Caco-2 (cell line): ENCODE data around the gene DPF3. TPM values are rescaled to one million over a fixed set of nuclear protein-coding genes. Genes with fewer than 3 reads are reported as not detected.

Experiments
- BruUV-seq: library from RNA; stranded (reverse); fragments of 400-500 nt; replicated peaks from 2 replicates; lab custom pipeline; 2021; lab: Mats Ljungman, UMichigan
- CTCF ChIA-PET: fragments of 300-600 bp; sonication (Branson Sonifier 250); formaldehyde crosslinking; loops from one replicate; lab custom pipeline; 2022; ENCODE audit warnings: antibody characterized with exemption; lab: Charles Lee
- POLR2A ChIA-PET: fragments of 300-600 bp; sonication (Branson Sonifier 250); formaldehyde crosslinking; loops from one replicate; lab custom pipeline; 2022; ENCODE audit warnings: antibody characterized with exemption; lab: Charles Lee
- DNase-seq, 2 experiments: peaks; one replicate each; pipeline versions ENCODE4 v3.0.0 to v3.0.0-alpha.2; 2020 to 2022
- H3K27me3 ChIP-seq: replicated peaks from 2 replicates; pipeline ENCODE4 v1.6.0; 2011; ENCODE audit warnings: low read length; ENCODE audit not compliant: control insufficient read depth, insufficient read depth
- H3K36me3 ChIP-seq: 2 replicates; pipeline ENCODE4 v1.5.1; 2011; ENCODE audit warnings: low read length; ENCODE audit not compliant: control insufficient read depth, insufficient read depth
- H3K4me1 ChIP-seq: fragments of 250-450 bp; sonication (Bioruptor Pico); 2 replicates; pipeline ENCODE4 v1.5.1; 2020; ENCODE audit warnings: mild to moderate bottlenecking
- H3K4me3 ChIP-seq: 2 replicates; pipeline ENCODE4 v1.5.1; 2011; ENCODE audit warnings: low read depth, mild to moderate bottlenecking, control low read depth, low read length
- H3K9me3 ChIP-seq: fragments of 250-450 bp; sonication (Bioruptor Pico); 2 replicates; pipeline ENCODE4 v1.5.1; 2020; ENCODE audit warnings: mild to moderate bottlenecking, moderate library complexity
- H3K27ac Mint-ChIP-seq: one replicate; pipeline ENCODE4 v1.8.0; 2022; ENCODE audit warnings: mixed read lengths; ENCODE audit not compliant: unreplicated experiment
- H3K27me3 Mint-ChIP-seq: one replicate; pipeline ENCODE4 v1.8.0; 2022; ENCODE audit warnings: mixed read lengths; ENCODE audit not compliant: insufficient read depth, unreplicated experiment
- H3K36me3 Mint-ChIP-seq: one replicate; pipeline ENCODE4 v1.8.0; 2022; ENCODE audit warnings: mild to moderate bottlenecking, mixed read lengths; ENCODE audit not compliant: insufficient read depth, unreplicated experiment
- H3K4me1 Mint-ChIP-seq: one replicate; pipeline ENCODE4 v1.8.0; 2022; ENCODE audit warnings: low read depth, mixed read lengths; ENCODE audit not compliant: unreplicated experiment
- H3K4me3 Mint-ChIP-seq: one replicate; pipeline ENCODE4 v1.8.0; 2022; ENCODE audit warnings: mild to moderate bottlenecking, moderate library complexity, mixed read lengths; ENCODE audit not compliant: unreplicated experiment
- H3K9me3 Mint-ChIP-seq: one replicate; pipeline ENCODE4 v1.8.0; 2022; ENCODE audit warnings: mixed read lengths; ENCODE audit not compliant: unreplicated experiment
- intact Hi-C: fragments of 100-400 bp; cut with micrococcal nuclease; formaldehyde crosslinking; loops from one replicate; pipeline ENCODE4 v1.10.0; 2022; ENCODE audit not compliant: unreplicated experiment
- total RNA-seq: library from RNA; stranded (reverse); gene quantifications from 2 replicates; pipeline ENCODE4 v1.2.3, GENCODE V29; 2022
- TF ChIP-seq, protein P1 (sequence below), 2 experiments: fragments of 200-600 bp in 1 of 2; IDR thresholded peaks; 1 replicate in 1 of 2; 2 replicates in 1 of 2; pipeline versions ENCODE4 v1.5.1 to v1.8.0; 2011 to 2022; ENCODE audit warnings: antibody characterized with exemption in 1 of 2, control low read depth in 1 of 2, inconsistent platforms in 1 of 2, low read depth in 1 of 2, low read length in 1 of 2, mild to moderate bottlenecking in 1 of 2, moderate library complexity in 1 of 2; ENCODE audit not compliant: insufficient read depth in 1 of 2, severe bottlenecking in 1 of 2, unreplicated experiment in 1 of 2

Gene DPF3
- total RNA-seq, 1 experiment from 2014 or later = not detected

DNA sequence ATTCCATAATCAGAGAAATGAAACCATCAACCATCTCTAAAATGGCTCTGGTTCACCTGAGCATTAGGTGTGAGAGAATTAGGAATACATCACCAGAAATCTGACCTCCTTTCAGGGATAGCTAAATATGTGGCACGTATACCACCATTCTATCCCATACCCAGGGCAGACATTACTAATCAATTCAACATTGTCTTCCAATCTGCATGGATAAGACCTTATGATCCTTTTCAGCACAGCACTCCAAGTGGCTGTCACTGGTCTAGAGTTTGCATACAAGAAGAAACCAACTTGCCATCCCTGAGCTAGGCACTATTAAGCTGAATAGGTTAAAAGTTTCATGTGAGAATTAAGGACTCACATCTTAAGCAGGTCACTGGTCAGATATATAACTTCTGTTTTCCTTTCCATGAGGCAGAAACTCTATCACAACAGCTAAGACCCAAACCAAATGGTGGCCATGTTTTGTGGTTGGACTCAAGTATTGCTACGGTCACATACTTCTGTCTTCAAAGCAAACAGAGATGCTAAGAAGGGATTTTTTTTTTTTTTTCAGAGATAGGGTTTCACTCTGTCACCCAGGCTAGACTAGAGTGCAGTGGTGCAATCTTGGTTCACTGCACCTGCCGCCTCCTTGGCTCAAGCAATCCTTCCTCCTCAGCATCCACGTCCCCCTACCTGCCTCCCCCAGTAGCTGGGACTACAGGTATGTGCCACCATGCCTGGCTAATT, 249.0 kb downstream of the DPF3 start:
- intact Hi-C loops = no loop called here
- Histone ChIP-seq H3K27me3 (no peaks in the 10 kb centered on the region), H3K4me3 (no peak overlapping the region), H3K9me3 (no peaks in the 10 kb centered on the region), H3K36me3 (no peaks in the 10 kb centered on the region), H3K4me1 (no peaks in the 10 kb centered on the region)
- Mint-ChIP-seq H3K9me3 (no peaks in the 10 kb centered on the region), H3K27ac (no peak overlapping the region), H3K4me1 (no peaks in the 10 kb centered on the region), H3K4me3 (no peak overlapping the region), H3K27me3 (peaks cover 10% of the 10 kb centered on the region), H3K36me3 (no peaks in the 10 kb centered on the region)
- no peak for DNase-seq
- POLR2A ChIA-PET = no interaction called here
- CTCF ChIA-PET = no interaction called here
- TF ChIP-seq, protein P1, sequence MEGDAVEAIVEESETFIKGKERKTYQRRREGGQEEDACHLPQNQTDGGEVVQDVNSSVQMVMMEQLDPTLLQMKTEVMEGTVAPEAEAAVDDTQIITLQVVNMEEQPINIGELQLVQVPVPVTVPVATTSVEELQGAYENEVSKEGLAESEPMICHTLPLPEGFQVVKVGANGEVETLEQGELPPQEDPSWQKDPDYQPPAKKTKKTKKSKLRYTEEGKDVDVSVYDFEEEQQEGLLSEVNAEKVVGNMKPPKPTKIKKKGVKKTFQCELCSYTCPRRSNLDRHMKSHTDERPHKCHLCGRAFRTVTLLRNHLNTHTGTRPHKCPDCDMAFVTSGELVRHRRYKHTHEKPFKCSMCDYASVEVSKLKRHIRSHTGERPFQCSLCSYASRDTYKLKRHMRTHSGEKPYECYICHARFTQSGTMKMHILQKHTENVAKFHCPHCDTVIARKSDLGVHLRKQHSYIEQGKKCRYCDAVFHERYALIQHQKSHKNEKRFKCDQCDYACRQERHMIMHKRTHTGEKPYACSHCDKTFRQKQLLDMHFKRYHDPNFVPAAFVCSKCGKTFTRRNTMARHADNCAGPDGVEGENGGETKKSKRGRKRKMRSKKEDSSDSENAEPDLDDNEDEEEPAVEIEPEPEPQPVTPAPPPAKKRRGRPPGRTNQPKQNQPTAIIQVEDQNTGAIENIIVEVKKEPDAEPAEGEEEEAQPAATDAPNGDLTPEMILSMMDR (IDR thresholded peaks at IDR 0.05; ENCODE audit: insufficient read depth in 1 of 2, low read depth in 1 of 2, low read length in 1 of 2, severe bottlenecking in 1 of 2, unreplicated experiment in 1 of 2) = no peak
- BruUV-seq = no TSS peak

DNA sequence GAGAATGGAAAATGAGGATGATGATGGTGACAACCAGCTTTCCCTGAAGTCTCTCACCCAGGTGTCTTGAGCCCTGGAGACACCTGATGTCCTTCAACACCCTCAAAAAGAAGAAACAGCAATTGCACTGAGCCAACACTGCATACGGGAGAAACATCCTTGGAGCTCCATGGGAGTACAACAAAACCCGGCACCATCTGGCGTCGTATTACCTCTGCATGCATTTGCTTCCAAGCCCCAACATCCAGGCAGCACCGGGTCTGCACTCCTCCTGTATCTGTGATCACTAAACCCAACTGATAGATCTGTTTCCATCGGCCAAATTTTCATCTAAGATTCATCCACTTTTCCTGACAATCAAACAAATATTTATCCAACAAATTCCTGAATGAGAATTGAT, 249.9 kb downstream of the DPF3 start:
- H3K4me1 ChIP-seq = no peaks in the 10 kb centered on the region
- H3K9me3 Mint-ChIP-seq = no peaks in the 10 kb centered on the region
- intact Hi-C loops = no loop called here
- POLR2A ChIA-PET = interaction anchor here (0.5 kb wide), 1 partner anchor 33 kb away, joined by 3 read pairs; no protein-coding TSS in a partner anchor
- H3K4me3 ChIP-seq = no peak overlapping the region
- no peak overlapping the region for H3K27ac Mint-ChIP-seq
- TF ChIP-seq, protein P1 (IDR thresholded peaks at IDR 0.05; ENCODE audit: insufficient read depth in 1 of 2, low read depth in 1 of 2, low read length in 1 of 2, severe bottlenecking in 1 of 2, unreplicated experiment in 1 of 2) = no peak
- peaks cover 10% of the 10 kb centered on the region for H3K27me3 Mint-ChIP-seq
- no peaks in the 10 kb centered on the region for H3K36me3 Mint-ChIP-seq
- no peak for DNase-seq
- H3K9me3 ChIP-seq = no peaks in the 10 kb centered on the region
- no peaks in the 10 kb centered on the region for H3K27me3 ChIP-seq
- no peak overlapping the region for H3K4me3 Mint-ChIP-seq
- H3K4me1 Mint-ChIP-seq = no peaks in the 10 kb centered on the region
- CTCF ChIA-PET = no interaction called here
- H3K36me3 ChIP-seq = no peaks in the 10 kb centered on the region
- BruUV-seq = no TSS peak

DNA sequence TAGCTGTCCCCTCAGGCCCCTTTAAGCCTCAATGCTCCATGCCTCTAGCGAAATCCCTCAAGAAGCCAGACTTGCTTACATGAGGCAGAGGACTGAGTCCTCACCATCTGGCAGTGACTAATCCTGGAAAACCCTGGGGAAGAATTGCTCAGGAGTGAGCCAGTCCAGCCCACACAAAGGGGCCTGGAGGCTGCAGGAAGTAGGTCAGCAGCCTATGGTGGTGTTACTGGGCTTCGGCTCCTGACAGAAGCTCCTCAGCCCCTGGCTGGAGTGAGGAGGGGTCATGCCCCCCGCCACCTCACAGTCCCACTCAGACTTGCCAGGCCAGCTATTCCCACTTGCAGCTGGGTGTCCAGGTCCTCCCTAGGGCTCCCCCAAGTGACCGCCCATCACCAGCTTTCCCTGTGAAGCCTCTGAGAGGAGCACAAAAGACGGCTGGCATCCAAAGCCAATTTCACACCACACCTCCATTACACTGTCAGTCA, 250.5 kb downstream of the DPF3 start:
- BruUV-seq = no TSS peak
- TF ChIP-seq, protein P1 (IDR thresholded peaks at IDR 0.05; ENCODE audit: insufficient read depth in 1 of 2, low read depth in 1 of 2, low read length in 1 of 2, severe bottlenecking in 1 of 2, unreplicated experiment in 1 of 2) = no peak
- Histone ChIP-seq H3K27me3 (no peaks in the 10 kb centered on the region), H3K4me3 (no peak overlapping the region), H3K36me3 (no peaks in the 10 kb centered on the region), H3K9me3 (no peaks in the 10 kb centered on the region), H3K4me1 (no peaks in the 10 kb centered on the region)
- Mint-ChIP-seq H3K4me1 (no peaks in the 10 kb centered on the region), H3K27ac (no peak overlapping the region), H3K27me3 (peaks cover 10% of the 10 kb centered on the region), H3K9me3 (no peaks in the 10 kb centered on the region), H3K36me3 (no peaks in the 10 kb centered on the region), H3K4me3 (no peak overlapping the region)
- DNase-seq = no peak
- CTCF ChIA-PET = no interaction called here
- intact Hi-C loops = no loop called here
- POLR2A ChIA-PET = no interaction called here
